AG04449 (cell line): Measurements from ENCODE around the gene RPS3A.

ENCODE experiments used
- CTCF ChIA-PET: fragments of 350-600 bp; formaldehyde crosslinking; extraction: SDS; loops from one replicate; lab custom pipeline; 2021; ENCODE audit warnings: antibody characterized with exemption; lab: Yijun Ruan, JAX
- POLR2A ChIA-PET: fragments of 400-600, 350-600 bp; formaldehyde crosslinking; extraction: SDS; loops from one replicate; lab custom pipeline; 2020; ENCODE audit warnings: antibody characterized with exemption, inconsistent platforms; lab: Yijun Ruan, JAX
- DNase-seq: peaks from one replicate; pipeline ENCODE4 v3.0.0-alpha.2; 2010; ENCODE audit warnings: low read depth, low spot score
- H3K4me3 ChIP-seq: 2 replicates; pipeline ENCODE4 v1.5.1; 2011; ENCODE audit warnings: low read depth, mild to moderate bottlenecking, control low read depth, low read length
- CTCF ChIP-seq: IDR thresholded peaks from one replicate; pipeline ENCODE4 v1.5.1; 2011; ENCODE audit warnings: mild to moderate bottlenecking, moderate library complexity, low read length, control low read depth, inconsistent platforms; ENCODE audit not compliant: insufficient read depth; ENCODE audit errors: missing control alignments

Gene RPS3A

GRCh38 chr4:151144329-151145072, 45.1 kb downstream of the RPS3A start:
- H3K4me3 ChIP-seq: no peak overlapping the region
- DNase-seq: no peak
- no peak for TF ChIP-seq CTCF
- POLR2A ChIA-PET: interaction anchor here (0.7 kb wide), 1 partner anchor 803 kb away, joined by 3 read pairs; no protein-coding TSS in a partner anchor
- CTCF ChIA-PET: interaction anchor here (1.1 kb wide), 2 partner anchors 9 to 27 kb away, joined by 3 to 4 read pairs; no protein-coding TSS in a partner anchor

GRCh38 chr4:151147000-151147399, 47.6 kb downstream of the RPS3A start:
- H3K4me3 ChIP-seq: no peak overlapping the region
- DNase-seq: no peak
- no peak for TF ChIP-seq CTCF
- POLR2A ChIA-PET: no interaction called here
- CTCF ChIA-PET: interaction anchor here (3.0 kb wide), 1 partner anchor 30 kb away, joined by 12 read pairs; no protein-coding TSS in a partner anchor

- H3K4me3 ChIP-seq: no peak overlapping the region
- no peak for DNase-seq
- POLR2A ChIA-PET: no interaction called here
- CTCF ChIA-PET: interaction anchor here (0.7 to 3.0 kb wide), 4 partner anchors 9 to 48 kb away, joined by 3 to 12 read pairs (median 3); no protein-coding TSS in a partner anchor
- TF ChIP-seq CTCF: no peak
Observed at GRCh38 chr4:151148261-151148660, 48.8 kb downstream of the RPS3A start.

- DNase-seq: no peak
- ChIA-PET POLR2A (no interaction called here), CTCF (interaction anchor here (0.9 to 1.0 kb wide), 2 partner anchors 12 to 36 kb away, joined by 3 read pairs; no protein-coding TSS in a partner anchor)
- no peak for TF ChIP-seq CTCF
- no peak overlapping the region for H3K4me3 ChIP-seq
Observed at GRCh38 chr4:151150821-151151580, 51.6 kb downstream of the RPS3A start.

GRCh38 chr4:151152028-151152427, 52.6 kb downstream of the RPS3A start:
- no peak overlapping the region for H3K4me3 ChIP-seq
- no peak for DNase-seq
- TF ChIP-seq CTCF: no peak
- POLR2A ChIA-PET: no interaction called here
- CTCF ChIA-PET: interaction anchor here (0.9 to 1.0 kb wide), 3 partner anchors 11 to 37 kb away, joined by 3 read pairs; no protein-coding TSS in a partner anchor

- no peak overlapping the region for H3K4me3 ChIP-seq
- no peak for TF ChIP-seq CTCF
- POLR2A ChIA-PET: no interaction called here
- CTCF ChIA-PET: no interaction called here
- no peak for DNase-seq
Observed at GRCh38 chr4:151153585-151153984, 54.2 kb downstream of the RPS3A start.
